EL (cell line): ENCODE results near the gene BCL2.

Source experiments
- DNase-seq: peaks from one replicate; pipeline ENCODE4 v3.0.0-alpha.2; 2016

Gene BCL2

GRCh38 chr18:63155169-63155852 is 164.3 kb downstream of the BCL2 start:
- DNase-seq, result no peak

GRCh38 chr18:63154350-63155152 is 165.0 kb downstream of the BCL2 start:
- DNase-seq, result no peak

- DNase-seq, result no peak
Observed at GRCh38 chr18:63152791-63153190, 166.8 kb downstream of the BCL2 start.

- DNase-seq, result no peak
Observed at GRCh38 chr18:63152096-63152495, 167.5 kb downstream of the BCL2 start.

GRCh38 chr18:63151539-63151938 is 168.0 kb downstream of the BCL2 start:
- DNase-seq, result no peak

GRCh38 chr18:63150942-63151421 is 168.6 kb downstream of the BCL2 start:
- no peak for DNase-seq

GRCh38 chr18:63150326-63150725 is 169.2 kb downstream of the BCL2 start:
- no peak for DNase-seq

- no peak for DNase-seq
Observed at GRCh38 chr18:63149302-63149587, 170.3 kb downstream of the BCL2 start.

- no peak for DNase-seq
Observed at GRCh38 chr18:63148449-63149301, 170.9 kb downstream of the BCL2 start.

- DNase-seq, result no peak
Observed at GRCh38 chr18:63147973-63148372, 171.6 kb downstream of the BCL2 start.

- DNase-seq, result no peak
Observed at GRCh38 chr18:63146828-63147409, 172.7 kb downstream of the BCL2 start.

GRCh38 chr18:63145851-63146555 is 173.6 kb downstream of the BCL2 start:
- DNase-seq, result no peak

GRCh38 chr18:63145166-63145850 is 174.3 kb downstream of the BCL2 start:
- DNase-seq, result no peak

- no peak for DNase-seq
Observed at GRCh38 chr18:63144748-63145147, 174.8 kb downstream of the BCL2 start.

- DNase-seq, result no peak
Observed at GRCh38 chr18:63143330-63143771, 176.2 kb downstream of the BCL2 start.

GRCh38 chr18:63142594-63143225 is 176.9 kb downstream of the BCL2 start:
- DNase-seq, result no peak

GRCh38 chr18:63141778-63142176 is 177.8 kb downstream of the BCL2 start:
- no peak for DNase-seq

GRCh38 chr18:63140997-63141777 is 178.4 kb downstream of the BCL2 start:
- no peak for DNase-seq

GRCh38 chr18:63140038-63140450 is 179.5 kb downstream of the BCL2 start:
- no peak for DNase-seq
